A673 (cell line): ENCODE results near the gene CAMK2A. TPM values are rescaled to one million over a fixed set of nuclear protein-coding genes. Genes with fewer than 3 reads are reported as not detected.

ENCODE experiments used
- BruUV-seq: library from RNA; stranded (reverse); fragments of 400-500 nt; replicated peaks from 2 replicates; lab custom pipeline; 2021; lab: Mats Ljungman, UMichigan
- CTCF ChIA-PET: fragments of 300-600 bp; sonication (Branson Sonifier 250); formaldehyde crosslinking; loops from one replicate; lab custom pipeline; 2022; ENCODE audit warnings: antibody characterized with exemption; lab: Charles Lee
- POLR2A ChIA-PET: fragments of 300-600 bp; sonication (Branson Sonifier 250); formaldehyde crosslinking; loops from one replicate; lab custom pipeline; 2022; ENCODE audit warnings: antibody characterized with exemption; ENCODE audit not compliant: low non-redundant PET; lab: Charles Lee
- DNase-seq: peaks from one replicate; pipeline ENCODE4 v3.0.0-alpha.2; 2015; ENCODE audit warnings: low spot score
- H3K27ac ChIP-seq: fragments of 200-600 bp; sonication (generic); 2 replicates; pipeline ENCODE4 v1.5.1; 2016; ENCODE audit warnings: mixed run types, low read depth, mild to moderate bottlenecking, mixed read lengths, antibody characterized with exemption, low read length; ENCODE audit not compliant: poor library complexity, severe bottlenecking
- H3K27me3 ChIP-seq: fragments of 200-600 bp; sonication (generic); replicated peaks from 2 replicates; pipeline ENCODE4 v1.6.1; 2017; ENCODE audit warnings: mixed run types, low read depth, mild to moderate bottlenecking, mixed read lengths, antibody characterized with exemption, low read length; ENCODE audit not compliant: insufficient read depth, poor library complexity
- H3K36me3 ChIP-seq: fragments of 200-600 bp; sonication (generic); 2 replicates; pipeline ENCODE4 v1.6.1; 2016; ENCODE audit warnings: mixed run types, mild to moderate bottlenecking, mixed read lengths, antibody characterized with exemption, low read length; ENCODE audit not compliant: insufficient read depth, poor library complexity, severe bottlenecking
- H3K4me1 ChIP-seq: fragments of 200-600 bp; sonication (generic); 2 replicates; pipeline ENCODE4 v1.6.1; 2017; ENCODE audit warnings: mixed run types, mild to moderate bottlenecking, mixed read lengths, antibody characterized with exemption, low read length; ENCODE audit not compliant: insufficient read depth, poor library complexity, severe bottlenecking
- H3K4me3 ChIP-seq: fragments of 200-600 bp; sonication (generic); 2 replicates; pipeline ENCODE4 v1.5.1; 2016; ENCODE audit warnings: low read depth, mixed run types, mild to moderate bottlenecking, mixed read lengths, low read length; ENCODE audit not compliant: poor library complexity, severe bottlenecking
- H3K9me3 ChIP-seq: fragments of 200-600 bp; sonication (generic); 2 replicates; pipeline ENCODE4 v1.6.1; 2016; ENCODE audit warnings: mixed run types, low read depth, mild to moderate bottlenecking, mixed read lengths, antibody characterized with exemption, low read length; ENCODE audit not compliant: poor library complexity, severe bottlenecking
- EZH2 ChIP-seq: fragments of 200-600 bp; sonication (generic); IDR thresholded peaks from 2 replicates; pipeline ENCODE4 v1.6.1; 2017; ENCODE audit warnings: borderline replicate concordance, low read depth, mild to moderate bottlenecking, mixed read lengths, antibody characterized with exemption, low read length; ENCODE audit not compliant: poor library complexity, severe bottlenecking
- intact Hi-C: fragments of 100-400 bp; cut with micrococcal nuclease; formaldehyde crosslinking; loops from one replicate; pipeline ENCODE4 v1.10.0; 2022; ENCODE audit not compliant: unreplicated experiment
- total RNA-seq: library from RNA; stranded (reverse); gene quantifications from 2 replicates; pipeline ENCODE4 v1.2.3, GENCODE V29; 2021
- TF ChIP-seq, protein P1 (sequence below): fragments of 300-800, 200-600 bp; sonication (generic); conservative IDR thresholded peaks from 2 replicates; pipeline ENCODE4 v1.5.1; 2017; ENCODE audit warnings: low read depth, mild to moderate bottlenecking, antibody characterized with exemption, low read length, moderate library complexity, mixed read lengths

CAMK2A gene
- total RNA-seq, 1 experiment from 2014 or later = not detected

DNA sequence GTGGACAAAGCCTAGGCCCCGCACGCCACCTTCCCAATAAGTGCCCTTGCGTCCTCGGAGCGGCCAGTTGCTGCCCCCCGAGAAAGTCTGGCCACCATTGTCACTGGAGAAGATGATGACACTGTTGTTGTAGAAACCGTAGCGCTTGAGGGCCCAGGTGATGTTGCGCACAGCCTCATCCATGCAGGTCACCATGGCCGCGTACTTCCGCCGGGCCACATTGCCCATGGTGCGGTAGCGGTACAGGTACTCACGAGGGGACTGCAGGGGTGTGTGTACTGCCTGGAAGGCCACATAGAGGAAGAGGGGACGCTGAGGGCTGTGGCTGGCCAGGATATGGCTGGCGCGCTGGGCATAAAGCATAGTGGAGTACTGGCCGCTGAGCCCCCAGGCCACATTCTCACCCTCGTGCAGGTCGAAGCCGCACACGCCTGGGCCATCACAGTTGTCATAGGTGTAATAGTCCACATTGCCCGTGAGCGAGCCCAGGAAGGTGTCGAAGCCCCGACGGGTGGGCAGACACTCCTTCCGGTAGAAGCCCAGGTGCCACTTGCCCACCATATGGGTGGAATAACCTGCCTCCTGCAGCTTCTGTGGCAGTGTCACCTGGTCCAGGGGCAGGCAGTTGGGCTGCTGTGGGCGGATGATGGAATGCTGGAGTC lies 8.5 kb upstream of the CAMK2A start:
- TF ChIP-seq, protein P1, sequence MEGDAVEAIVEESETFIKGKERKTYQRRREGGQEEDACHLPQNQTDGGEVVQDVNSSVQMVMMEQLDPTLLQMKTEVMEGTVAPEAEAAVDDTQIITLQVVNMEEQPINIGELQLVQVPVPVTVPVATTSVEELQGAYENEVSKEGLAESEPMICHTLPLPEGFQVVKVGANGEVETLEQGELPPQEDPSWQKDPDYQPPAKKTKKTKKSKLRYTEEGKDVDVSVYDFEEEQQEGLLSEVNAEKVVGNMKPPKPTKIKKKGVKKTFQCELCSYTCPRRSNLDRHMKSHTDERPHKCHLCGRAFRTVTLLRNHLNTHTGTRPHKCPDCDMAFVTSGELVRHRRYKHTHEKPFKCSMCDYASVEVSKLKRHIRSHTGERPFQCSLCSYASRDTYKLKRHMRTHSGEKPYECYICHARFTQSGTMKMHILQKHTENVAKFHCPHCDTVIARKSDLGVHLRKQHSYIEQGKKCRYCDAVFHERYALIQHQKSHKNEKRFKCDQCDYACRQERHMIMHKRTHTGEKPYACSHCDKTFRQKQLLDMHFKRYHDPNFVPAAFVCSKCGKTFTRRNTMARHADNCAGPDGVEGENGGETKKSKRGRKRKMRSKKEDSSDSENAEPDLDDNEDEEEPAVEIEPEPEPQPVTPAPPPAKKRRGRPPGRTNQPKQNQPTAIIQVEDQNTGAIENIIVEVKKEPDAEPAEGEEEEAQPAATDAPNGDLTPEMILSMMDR = no peak
- TF ChIP-seq EZH2 = no peak
- POLR2A ChIA-PET = no interaction called here

DNA sequence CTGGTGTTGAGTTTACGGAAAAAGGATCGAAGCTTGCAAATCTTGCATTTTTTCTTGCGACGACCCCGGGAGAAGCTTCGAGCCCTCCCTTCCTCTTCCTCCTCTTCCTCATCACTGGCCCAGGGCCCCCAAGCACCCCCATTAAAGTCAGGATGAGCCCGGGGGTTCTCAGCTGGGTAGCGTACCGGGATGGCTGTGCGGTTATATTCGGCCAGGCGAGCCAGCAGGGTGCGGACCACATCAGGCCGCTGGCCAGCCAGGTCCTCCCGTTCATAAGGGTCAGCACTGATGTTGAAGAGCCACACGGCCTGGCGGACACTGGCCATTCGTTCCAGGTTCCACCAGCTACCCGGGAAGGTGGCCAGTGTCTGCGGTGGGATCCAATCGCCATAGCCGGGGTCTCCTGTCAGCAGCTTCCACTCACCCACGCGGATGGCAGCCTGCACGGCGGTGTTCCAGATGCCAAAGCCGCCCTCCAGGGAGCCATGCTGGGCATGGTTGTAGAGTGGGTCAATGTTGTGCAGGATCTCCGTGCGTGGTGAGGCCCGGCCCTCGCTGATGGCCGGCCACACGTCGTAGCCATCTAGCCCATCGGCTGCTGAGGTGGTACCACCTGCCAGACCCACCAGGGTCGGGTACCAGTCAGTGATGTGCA lies 7.8 kb upstream of the CAMK2A start:
- no TSS peak for BruUV-seq
- Histone ChIP-seq H3K4me3 (no peak overlapping the region), H3K27me3 (no peaks in the 10 kb centered on the region), H3K27ac (no peak overlapping the region), H3K9me3 (no peaks in the 10 kb centered on the region), H3K4me1 (peaks cover 33% of the 10 kb centered on the region), H3K36me3 (no peaks in the 10 kb centered on the region)
- ChIA-PET CTCF (no interaction called here), POLR2A (no interaction called here)
- intact Hi-C loops = no loop called here
- no peak for DNase-seq
- no peak for TF ChIP-seq EZH2
- TF ChIP-seq, protein P1 = no peak

More for the DNA sequence above, 8.5 kb upstream of the CAMK2A start:
- intact Hi-C loops = no loop called here
- H3K36me3 ChIP-seq = no peaks in the 10 kb centered on the region
- H3K4me1 ChIP-seq = peaks cover 33% of the 10 kb centered on the region
- DNase-seq = no peak
- no peak overlapping the region for H3K4me3 ChIP-seq
- no peak overlapping the region for H3K27ac ChIP-seq
- no TSS peak for BruUV-seq
- no peaks in the 10 kb centered on the region for H3K27me3 ChIP-seq
- CTCF ChIA-PET = no interaction called here
- H3K9me3 ChIP-seq = no peaks in the 10 kb centered on the region

- H3K9me3 ChIP-seq = no peaks in the 10 kb centered on the region
- ChIA-PET CTCF (no interaction called here), POLR2A (interaction anchor here (0.6 kb wide), 1 partner anchor 391 kb away, joined by 17 read pairs; no protein-coding TSS in a partner anchor)
- H3K4me1 ChIP-seq = peaks cover 29% of the 10 kb centered on the region
- TF ChIP-seq EZH2 = no peak
- TF ChIP-seq, protein P1 = no peak
- no TSS peak for BruUV-seq
- no peak overlapping the region for H3K27ac ChIP-seq
- intact Hi-C loops = no loop called here
- no peaks in the 10 kb centered on the region for H3K36me3 ChIP-seq
- H3K27me3 ChIP-seq = no peaks in the 10 kb centered on the region
- no peak for DNase-seq
- H3K4me3 ChIP-seq = no peak overlapping the region
These were observed 6.9 kb upstream of the CAMK2A start for GRCh38 chr5:150296496-150296895.
